GM23338 (cell line): ENCODE measurements around the gene TAF8. TPM values are rescaled to one million over a fixed set of nuclear protein-coding genes. Genes with fewer than 3 reads are reported as not detected.

ENCODE experiments used
- ATAC-seq: fragments of 200-7000 bp; cut with Tn5 transposase; 3 replicates; pipeline ENCODE4 v1.9.1; 2020
- DNase-seq: peaks from one replicate; pipeline ENCODE4 v3.0.0-alpha.2; 2015; ENCODE audit warnings: low spot score
- H2AFZ ChIP-seq: fragments of 200-600 bp; sonication (generic); 2 replicates; pipeline ENCODE4 v1.8.0; 2016; ENCODE audit warnings: antibody characterized with exemption, mild to moderate bottlenecking, moderate library complexity
- H3F3A ChIP-seq: fragments of 200-600 bp; sonication (generic); replicated peaks from 2 replicates; pipeline ENCODE4 v1.8.0; 2017; ENCODE audit warnings: antibody characterized with exemption, mixed run types, low read depth
- H3K27ac ChIP-seq: fragments of 200-600 bp; sonication (generic); 2 replicates; pipeline ENCODE4 v1.6.1; 2016; ENCODE audit warnings: low read depth
- H3K27me3 ChIP-seq: fragments of 200-600 bp; sonication (generic); 2 replicates; pipeline ENCODE4 v1.8.0; 2016; ENCODE audit warnings: mild to moderate bottlenecking, mixed run types, moderate library complexity; ENCODE audit not compliant: insufficient read depth
- H3K36me3 ChIP-seq: fragments of 200-600 bp; sonication (generic); 2 replicates; pipeline ENCODE4 v1.8.0; 2016; ENCODE audit warnings: mild to moderate bottlenecking; ENCODE audit not compliant: insufficient read depth
- H3K4me1 ChIP-seq: fragments of 200-600 bp; sonication (generic); 2 replicates; pipeline ENCODE4 v1.8.0; 2016; ENCODE audit warnings: mild to moderate bottlenecking, moderate library complexity; ENCODE audit not compliant: insufficient read depth
- H3K4me2 ChIP-seq: fragments of 200-600 bp; sonication (generic); 2 replicates; pipeline ENCODE4 v1.7.1; 2017; ENCODE audit warnings: mixed run types
- H3K4me3 ChIP-seq: fragments of 200-600 bp; sonication (generic); 2 replicates; pipeline ENCODE4 v1.6.1; 2016; ENCODE audit warnings: mixed run types
- H3K79me2 ChIP-seq: fragments of 200-600 bp; sonication (generic); replicated peaks from 2 replicates; pipeline ENCODE4 v1.8.0; 2017; ENCODE audit warnings: mild to moderate bottlenecking; ENCODE audit not compliant: insufficient read depth
- H3K9me2 ChIP-seq: fragments of 200-600 bp; sonication (generic); 2 replicates; pipeline ENCODE4 v1.8.0; 2017; ENCODE audit not compliant: insufficient read depth
- H4K20me1 ChIP-seq: fragments of 200-600 bp; sonication (generic); replicated peaks from 2 replicates; pipeline ENCODE4 v1.8.0; 2017; ENCODE audit warnings: mild to moderate bottlenecking; ENCODE audit not compliant: insufficient read depth
- H3K27ac Mint-ChIP-seq: 2 replicates; pipeline ENCODE4 v1.8.0; 2020; ENCODE audit warnings: inconsistent platforms, mild to moderate bottlenecking, moderate library complexity, mixed read lengths
- H3K27me3 Mint-ChIP-seq: 3 replicates; pipeline ENCODE4 v1.8.0; 2022; ENCODE audit warnings: low read depth, mild to moderate bottlenecking, moderate library complexity, mixed read lengths, inconsistent platforms; ENCODE audit not compliant: insufficient read depth, poor library complexity
- H3K36me3 Mint-ChIP-seq: 3 replicates; pipeline ENCODE4 v1.8.0; 2021; ENCODE audit warnings: low read depth, mild to moderate bottlenecking, inconsistent platforms, moderate library complexity, mixed read lengths
- H3K4me1 Mint-ChIP-seq: 3 replicates; pipeline ENCODE4 v1.8.0; 2020; ENCODE audit warnings: mild to moderate bottlenecking, inconsistent platforms, mixed read lengths
- H3K4me3 Mint-ChIP-seq: 3 replicates; pipeline ENCODE4 v1.8.0; 2021; ENCODE audit warnings: moderate library complexity, mild to moderate bottlenecking, inconsistent platforms, mixed read lengths
- H3K9me3 Mint-ChIP-seq: 3 replicates; pipeline ENCODE4 v1.8.0; 2020; ENCODE audit warnings: moderate library complexity, mild to moderate bottlenecking, inconsistent platforms, mixed read lengths
- CREB1 ChIP-seq: fragments of 250-450 bp; sonication (Bioruptor Pico); IDR thresholded peaks from 2 replicates; pipeline ENCODE4 v1.5.0; 2020; ENCODE audit warnings: low read depth, mild to moderate bottlenecking, moderate library complexity
- EZH2 ChIP-seq: fragments of 200-600 bp; sonication (generic); IDR thresholded peaks from one replicate; pipeline ENCODE4 v1.8.0; 2017; ENCODE audit warnings: antibody characterized with exemption, mild to moderate bottlenecking, low read depth; ENCODE audit not compliant: unreplicated experiment
- EZH2phosphoT487 ChIP-seq: fragments of 200-600 bp; sonication (generic); IDR thresholded peaks from one replicate; pipeline ENCODE4 v1.8.1; 2018; ENCODE audit warnings: antibody characterized with exemption; ENCODE audit not compliant: unreplicated experiment
- JUNB ChIP-seq: IDR thresholded peaks from one replicate; pipeline ENCODE4 v1.6.1; 2016; ENCODE audit warnings: antibody characterized with exemption; ENCODE audit not compliant: unreplicated experiment
- NANOG ChIP-seq: IDR thresholded peaks from 2 replicates; pipeline ENCODE4 v1.6.1; 2016; ENCODE audit warnings: antibody characterized with exemption, borderline replicate concordance
- POLR2AphosphoS5 ChIP-seq: IDR thresholded peaks from 2 replicates; pipeline ENCODE4 v1.6.1; 2016; ENCODE audit warnings: antibody characterized with exemption, low read depth
- STAT1 ChIP-seq: IDR thresholded peaks from one replicate; pipeline ENCODE4 v1.6.1; 2016; ENCODE audit warnings: antibody characterized with exemption; ENCODE audit not compliant: unreplicated experiment
- ZNF114 ChIP-seq: fragments of 250-450 bp; sonication (Bioruptor Pico); IDR thresholded peaks from 2 replicates; pipeline ENCODE4 v1.5.0; 2020; ENCODE audit warnings: mild to moderate bottlenecking, moderate library complexity
- ZNF331 ChIP-seq: fragments of 250-450 bp; sonication (Bioruptor Pico); IDR thresholded peaks from 2 replicates; pipeline ENCODE4 v1.5.0; 2020; ENCODE audit warnings: low read depth, mild to moderate bottlenecking, moderate library complexity
- polyA plus RNA-seq: library from polyadenylated mRNA; unstranded; fragments of >200 nt; fragmentation: Nextera tagmentation; extraction: Ambion mirVana; gene quantifications from 2 replicates; pipeline ENCODE4 v1.2.1, GENCODE V29; 2016
- total RNA-seq: library from RNA; depleted of rRNA; stranded (reverse); fragments of >200 nt; shearing (Covaris generic); gene quantifications from 2 replicates; pipeline ENCODE4 v1.2.3, GENCODE V29; 2014
- TF ChIP-seq, protein P1 (sequence below), 2 experiments: fragments of 200-600 bp in 1 of 2; sonication (generic) in 1 of 2; conservative IDR thresholded peaks; 2 replicates each; pipeline versions ENCODE4 v1.5.1 to v1.6.1; 2016 to 2017; ENCODE audit warnings: antibody characterized with exemption in 2 of 2, low read depth in 2 of 2, mild to moderate bottlenecking in 2 of 2, moderate library complexity in 1 of 2
- TF ChIP-seq, protein P2 (sequence below): IDR thresholded peaks from one replicate; pipeline ENCODE4 v1.6.1; 2018; ENCODE audit warnings: antibody characterized with exemption; ENCODE audit not compliant: unreplicated experiment
- TF ChIP-seq, protein P3 (sequence below): fragments of 250-450 bp; sonication (Bioruptor Pico); IDR thresholded peaks from 2 replicates; pipeline ENCODE4 v1.5.0; 2020; ENCODE audit warnings: mild to moderate bottlenecking, moderate library complexity
- TF ChIP-seq, protein P4 (sequence below): IDR thresholded peaks from 2 replicates; pipeline ENCODE4 v1.6.1; 2016; ENCODE audit warnings: antibody characterized with exemption

The TAF8 gene
- total and polyA plus RNA-seq, 2 experiments from 2014 or later = 18.7 to 30.6 TPM

DNA sequence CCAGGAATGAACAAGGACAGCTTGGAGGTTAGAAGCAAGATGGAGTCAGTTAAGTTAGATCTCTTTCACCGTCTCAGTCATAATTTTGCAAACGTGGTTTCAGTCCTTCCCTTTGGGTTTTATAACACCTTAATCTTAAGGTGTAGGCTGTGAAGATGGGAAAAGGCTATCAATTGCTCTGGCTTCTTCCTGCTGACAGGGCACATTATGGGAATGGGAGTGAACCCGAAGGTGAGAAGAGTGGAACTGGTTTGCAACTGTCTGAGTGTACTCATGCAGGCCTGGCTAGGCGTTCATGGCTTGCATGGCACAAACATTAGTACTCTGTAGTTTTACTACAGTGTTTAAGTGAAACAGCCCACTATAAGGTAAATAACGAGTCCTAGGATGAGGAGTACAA lies 9.4 kb downstream of the TAF8 start:
- no peaks in the 10 kb centered on the region; the same call in 2 of the 3 replicates for H3K9me3 Mint-ChIP-seq
- H3F3A ChIP-seq = no peaks in the 10 kb centered on the region
- H3K36me3 ChIP-seq = peaks cover 48% of the 10 kb centered on the region
- DNase-seq = no peak
- H3K4me3 ChIP-seq = no peak overlapping the region
- H3K9me2 ChIP-seq = no peaks in the 10 kb centered on the region
- no peak overlapping the region for H3K27ac ChIP-seq
- H3K4me3 Mint-ChIP-seq = no peak overlapping the region
- no peaks in the 10 kb centered on the region for H3K79me2 ChIP-seq
- no peaks in the 10 kb centered on the region for H3K4me1 Mint-ChIP-seq
- H4K20me1 ChIP-seq = 0 out of 2 replicates have a peak, but pooled peaks cover 7% of the 10 kb centered on the region
- no peak for TF ChIP-seq ZNF114 (CRISPR knock-in tag)
- TF ChIP-seq NANOG = no peak
- TF ChIP-seq ZNF331 (CRISPR knock-in tag) = no peak
- TF ChIP-seq, protein P1, sequence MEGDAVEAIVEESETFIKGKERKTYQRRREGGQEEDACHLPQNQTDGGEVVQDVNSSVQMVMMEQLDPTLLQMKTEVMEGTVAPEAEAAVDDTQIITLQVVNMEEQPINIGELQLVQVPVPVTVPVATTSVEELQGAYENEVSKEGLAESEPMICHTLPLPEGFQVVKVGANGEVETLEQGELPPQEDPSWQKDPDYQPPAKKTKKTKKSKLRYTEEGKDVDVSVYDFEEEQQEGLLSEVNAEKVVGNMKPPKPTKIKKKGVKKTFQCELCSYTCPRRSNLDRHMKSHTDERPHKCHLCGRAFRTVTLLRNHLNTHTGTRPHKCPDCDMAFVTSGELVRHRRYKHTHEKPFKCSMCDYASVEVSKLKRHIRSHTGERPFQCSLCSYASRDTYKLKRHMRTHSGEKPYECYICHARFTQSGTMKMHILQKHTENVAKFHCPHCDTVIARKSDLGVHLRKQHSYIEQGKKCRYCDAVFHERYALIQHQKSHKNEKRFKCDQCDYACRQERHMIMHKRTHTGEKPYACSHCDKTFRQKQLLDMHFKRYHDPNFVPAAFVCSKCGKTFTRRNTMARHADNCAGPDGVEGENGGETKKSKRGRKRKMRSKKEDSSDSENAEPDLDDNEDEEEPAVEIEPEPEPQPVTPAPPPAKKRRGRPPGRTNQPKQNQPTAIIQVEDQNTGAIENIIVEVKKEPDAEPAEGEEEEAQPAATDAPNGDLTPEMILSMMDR (conservative IDR thresholded peaks at IDR 0.05; ENCODE audit: low read depth in 2 of 2) = no peak
- TF ChIP-seq, protein P2, sequence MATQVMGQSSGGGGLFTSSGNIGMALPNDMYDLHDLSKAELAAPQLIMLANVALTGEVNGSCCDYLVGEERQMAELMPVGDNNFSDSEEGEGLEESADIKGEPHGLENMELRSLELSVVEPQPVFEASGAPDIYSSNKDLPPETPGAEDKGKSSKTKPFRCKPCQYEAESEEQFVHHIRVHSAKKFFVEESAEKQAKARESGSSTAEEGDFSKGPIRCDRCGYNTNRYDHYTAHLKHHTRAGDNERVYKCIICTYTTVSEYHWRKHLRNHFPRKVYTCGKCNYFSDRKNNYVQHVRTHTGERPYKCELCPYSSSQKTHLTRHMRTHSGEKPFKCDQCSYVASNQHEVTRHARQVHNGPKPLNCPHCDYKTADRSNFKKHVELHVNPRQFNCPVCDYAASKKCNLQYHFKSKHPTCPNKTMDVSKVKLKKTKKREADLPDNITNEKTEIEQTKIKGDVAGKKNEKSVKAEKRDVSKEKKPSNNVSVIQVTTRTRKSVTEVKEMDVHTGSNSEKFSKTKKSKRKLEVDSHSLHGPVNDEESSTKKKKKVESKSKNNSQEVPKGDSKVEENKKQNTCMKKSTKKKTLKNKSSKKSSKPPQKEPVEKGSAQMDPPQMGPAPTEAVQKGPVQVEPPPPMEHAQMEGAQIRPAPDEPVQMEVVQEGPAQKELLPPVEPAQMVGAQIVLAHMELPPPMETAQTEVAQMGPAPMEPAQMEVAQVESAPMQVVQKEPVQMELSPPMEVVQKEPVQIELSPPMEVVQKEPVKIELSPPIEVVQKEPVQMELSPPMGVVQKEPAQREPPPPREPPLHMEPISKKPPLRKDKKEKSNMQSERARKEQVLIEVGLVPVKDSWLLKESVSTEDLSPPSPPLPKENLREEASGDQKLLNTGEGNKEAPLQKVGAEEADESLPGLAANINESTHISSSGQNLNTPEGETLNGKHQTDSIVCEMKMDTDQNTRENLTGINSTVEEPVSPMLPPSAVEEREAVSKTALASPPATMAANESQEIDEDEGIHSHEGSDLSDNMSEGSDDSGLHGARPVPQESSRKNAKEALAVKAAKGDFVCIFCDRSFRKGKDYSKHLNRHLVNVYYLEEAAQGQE = no peak
- TF ChIP-seq, protein P3, sequence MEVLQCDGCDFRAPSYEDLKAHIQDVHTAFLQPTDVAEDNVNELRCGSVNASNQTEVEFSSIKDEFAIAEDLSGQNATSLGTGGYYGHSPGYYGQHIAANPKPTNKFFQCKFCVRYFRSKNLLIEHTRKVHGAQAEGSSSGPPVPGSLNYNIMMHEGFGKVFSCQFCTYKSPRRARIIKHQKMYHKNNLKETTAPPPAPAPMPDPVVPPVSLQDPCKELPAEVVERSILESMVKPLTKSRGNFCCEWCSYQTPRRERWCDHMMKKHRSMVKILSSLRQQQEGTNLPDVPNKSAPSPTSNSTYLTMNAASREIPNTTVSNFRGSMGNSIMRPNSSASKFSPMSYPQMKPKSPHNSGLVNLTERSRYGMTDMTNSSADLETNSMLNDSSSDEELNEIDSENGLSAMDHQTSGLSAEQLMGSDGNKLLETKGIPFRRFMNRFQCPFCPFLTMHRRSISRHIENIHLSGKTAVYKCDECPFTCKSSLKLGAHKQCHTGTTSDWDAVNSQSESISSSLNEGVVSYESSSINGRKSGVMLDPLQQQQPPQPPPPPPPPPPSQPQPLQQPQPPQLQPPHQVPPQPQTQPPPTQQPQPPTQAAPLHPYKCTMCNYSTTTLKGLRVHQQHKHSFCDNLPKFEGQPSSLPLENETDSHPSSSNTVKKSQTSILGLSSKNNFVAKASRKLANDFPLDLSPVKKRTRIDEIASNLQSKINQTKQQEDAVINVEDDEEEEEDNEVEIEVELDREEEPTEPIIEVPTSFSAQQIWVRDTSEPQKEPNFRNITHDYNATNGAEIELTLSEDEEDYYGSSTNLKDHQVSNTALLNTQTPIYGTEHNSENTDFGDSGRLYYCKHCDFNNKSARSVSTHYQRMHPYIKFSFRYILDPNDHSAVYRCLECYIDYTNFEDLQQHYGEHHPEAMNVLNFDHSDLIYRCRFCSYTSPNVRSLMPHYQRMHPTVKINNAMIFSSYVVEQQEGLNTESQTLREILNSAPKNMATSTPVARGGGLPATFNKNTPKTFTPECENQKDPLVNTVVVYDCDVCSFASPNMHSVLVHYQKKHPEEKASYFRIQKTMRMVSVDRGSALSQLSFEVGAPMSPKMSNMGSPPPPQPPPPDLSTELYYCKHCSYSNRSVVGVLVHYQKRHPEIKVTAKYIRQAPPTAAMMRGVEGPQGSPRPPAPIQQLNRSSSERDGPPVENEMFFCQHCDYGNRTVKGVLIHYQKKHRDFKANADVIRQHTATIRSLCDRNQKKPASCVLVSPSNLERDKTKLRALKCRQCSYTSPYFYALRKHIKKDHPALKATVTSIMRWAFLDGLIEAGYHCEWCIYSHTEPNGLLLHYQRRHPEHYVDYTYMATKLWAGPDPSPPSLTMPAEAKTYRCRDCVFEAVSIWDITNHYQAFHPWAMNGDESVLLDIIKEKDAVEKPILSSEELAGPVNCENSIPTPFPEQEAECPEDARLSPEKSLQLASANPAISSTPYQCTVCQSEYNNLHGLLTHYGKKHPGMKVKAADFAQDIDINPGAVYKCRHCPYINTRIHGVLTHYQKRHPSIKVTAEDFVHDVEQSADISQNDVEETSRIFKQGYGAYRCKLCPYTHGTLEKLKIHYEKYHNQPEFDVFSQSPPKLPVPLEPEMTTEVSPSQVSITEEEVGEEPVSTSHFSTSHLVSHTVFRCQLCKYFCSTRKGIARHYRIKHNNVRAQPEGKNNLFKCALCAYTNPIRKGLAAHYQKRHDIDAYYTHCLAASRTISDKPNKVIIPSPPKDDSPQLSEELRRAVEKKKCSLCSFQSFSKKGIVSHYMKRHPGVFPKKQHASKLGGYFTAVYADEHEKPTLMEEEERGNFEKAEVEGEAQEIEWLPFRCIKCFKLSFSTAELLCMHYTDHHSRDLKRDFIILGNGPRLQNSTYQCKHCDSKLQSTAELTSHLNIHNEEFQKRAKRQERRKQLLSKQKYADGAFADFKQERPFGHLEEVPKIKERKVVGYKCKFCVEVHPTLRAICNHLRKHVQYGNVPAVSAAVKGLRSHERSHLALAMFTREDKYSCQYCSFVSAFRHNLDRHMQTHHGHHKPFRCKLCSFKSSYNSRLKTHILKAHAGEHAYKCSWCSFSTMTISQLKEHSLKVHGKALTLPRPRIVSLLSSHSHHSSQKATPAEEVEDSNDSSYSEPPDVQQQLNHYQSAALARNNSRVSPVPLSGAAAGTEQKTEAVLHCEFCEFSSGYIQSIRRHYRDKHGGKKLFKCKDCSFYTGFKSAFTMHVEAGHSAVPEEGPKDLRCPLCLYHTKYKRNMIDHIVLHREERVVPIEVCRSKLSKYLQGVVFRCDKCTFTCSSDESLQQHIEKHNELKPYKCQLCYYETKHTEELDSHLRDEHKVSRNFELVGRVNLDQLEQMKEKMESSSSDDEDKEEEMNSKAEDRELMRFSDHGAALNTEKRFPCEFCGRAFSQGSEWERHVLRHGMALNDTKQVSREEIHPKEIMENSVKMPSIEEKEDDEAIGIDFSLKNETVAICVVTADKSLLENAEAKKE (CRISPR knock-in tag) = no peak
- TF ChIP-seq EZH2 = no peak
- TF ChIP-seq JUNB = no peak
- TF ChIP-seq, protein P4, sequence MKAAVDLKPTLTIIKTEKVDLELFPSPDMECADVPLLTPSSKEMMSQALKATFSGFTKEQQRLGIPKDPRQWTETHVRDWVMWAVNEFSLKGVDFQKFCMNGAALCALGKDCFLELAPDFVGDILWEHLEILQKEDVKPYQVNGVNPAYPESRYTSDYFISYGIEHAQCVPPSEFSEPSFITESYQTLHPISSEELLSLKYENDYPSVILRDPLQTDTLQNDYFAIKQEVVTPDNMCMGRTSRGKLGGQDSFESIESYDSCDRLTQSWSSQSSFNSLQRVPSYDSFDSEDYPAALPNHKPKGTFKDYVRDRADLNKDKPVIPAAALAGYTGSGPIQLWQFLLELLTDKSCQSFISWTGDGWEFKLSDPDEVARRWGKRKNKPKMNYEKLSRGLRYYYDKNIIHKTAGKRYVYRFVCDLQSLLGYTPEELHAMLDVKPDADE = no peak
- TF ChIP-seq STAT1 = no peak
- TF ChIP-seq EZH2phosphoT487 = no peak
- no peak for TF ChIP-seq POLR2AphosphoS5
- TF ChIP-seq CREB1 (CRISPR knock-in tag) = no peak
- H3K27me3 ChIP-seq = no peaks in the 10 kb centered on the region
- H3K27me3 Mint-ChIP-seq = no peaks in the 10 kb centered on the region
- H3K36me3 Mint-ChIP-seq = peaks cover 88% of the 10 kb centered on the region
- no peak for ATAC-seq
- H2AFZ ChIP-seq = no peak overlapping the region
- H3K4me1 ChIP-seq = no peaks in the 10 kb centered on the region
- H3K27ac Mint-ChIP-seq = no peak overlapping the region
- H3K4me2 ChIP-seq = no peak overlapping the region
